Lung (tissue), 12 donors: ENCODE data around the gene RBM33. TPM values are rescaled to one million over a fixed set of nuclear protein-coding genes. Genes with fewer than 3 reads are reported as not detected.

Experiments
- ATAC-seq: fragments of 200-7000 bp; cut with Tn5 transposase; one replicate; pipeline ENCODE4 v1.9.1; 2020; ENCODE audit warnings: moderate number of reproducible peaks; ENCODE audit not compliant: insufficient read depth, low FRiP score
- DNase-seq, 3 donors: peaks; one replicate each; pipeline ENCODE4 v3.0.0-alpha.2; 2013 to 2017
- H3K27ac ChIP-seq, 2 donors: one replicate each; pipeline ENCODE4 v1.5.1; 2013; ENCODE audit warnings: mild to moderate bottlenecking in 2 of 2, moderate library complexity in 2 of 2, control low read depth in 1 of 2, inconsistent platforms in 1 of 2, low read depth in 1 of 2, low read length in 1 of 2
- H3K27me3 ChIP-seq, 3 donors: one replicate each; pipeline ENCODE4 v1.5.1; 2013; ENCODE audit warnings: low read length in 2 of 3; ENCODE audit not compliant: control insufficient read depth in 3 of 3, insufficient read depth in 3 of 3
- H3K36me3 ChIP-seq, 4 donors: one replicate each; pipeline ENCODE4 v1.5.1; 2013; ENCODE audit warnings: low read length in 4 of 4, mild to moderate bottlenecking in 1 of 4, moderate library complexity in 1 of 4; ENCODE audit not compliant: control insufficient read depth in 4 of 4, insufficient read depth in 4 of 4
- H3K4me1 ChIP-seq, 5 donors: one replicate each; pipeline ENCODE4 v1.5.1; 2013; ENCODE audit warnings: low read length in 5 of 5, mild to moderate bottlenecking in 2 of 5, moderate library complexity in 1 of 5; ENCODE audit not compliant: control insufficient read depth in 5 of 5, insufficient read depth in 5 of 5
- H3K4me3 ChIP-seq: one replicate; pipeline ENCODE4 v1.5.1; 2013; ENCODE audit warnings: mild to moderate bottlenecking, control low read depth, moderate library complexity
- H3K9ac ChIP-seq, 2 donors: one replicate each; pipeline ENCODE4 v1.5.1; 2013; ENCODE audit warnings: low read length in 2 of 2, control low read depth in 1 of 2; ENCODE audit not compliant: insufficient read depth in 1 of 2
- H3K9me3 ChIP-seq, 4 donors: one replicate each; pipeline ENCODE4 v1.5.1; 2013; ENCODE audit warnings: low read length in 3 of 4, mild to moderate bottlenecking in 1 of 4, moderate library complexity in 1 of 4; ENCODE audit not compliant: control insufficient read depth in 4 of 4, insufficient read depth in 3 of 4
- WGBS, 2 donors: extraction: QIAGEN DNeasy Blood & Tissue Kit; methylation state at CpG; one replicate each; pipeline ENCODE4 v1.1.7; 2013; 5-methylcytosine and 5-hydroxymethylcytosine counted together
- polyA plus RNA-seq, 2 donors: library from polyadenylated mRNA; stranded (reverse); fragments of 200-250 nt; gene quantifications; one replicate each; pipeline ENCODE4 v1.2.1, GENCODE V29; 2013
- total RNA-seq, 2 donors: library from RNA; depleted of rRNA in 1 of 2; stranded (reverse); fragments of >200 nt in 1 of 2; gene quantifications; one replicate each; pipeline ENCODE4 v1.2.1, GENCODE V29; 2014 to 2021
- TF ChIP-seq, protein P1 (sequence below): IDR thresholded peaks from 2 replicates; pipeline ENCODE4 v1.5.1; 2012; ENCODE audit warnings: mild to moderate bottlenecking; ENCODE audit errors: control extremely low read depth, extremely low read depth
- donor health status: control.
- donor health status: control.
- donor health status: Bipolar disorder and iron deficiency.
- donor health status: healthy.
- donor health status: DM: yes; HTN: yes; CAD: no.

Gene RBM33
- total and polyA plus RNA-seq, 4 donors, result 15.3 to 99.6 (median 43.2) TPM

DNA sequence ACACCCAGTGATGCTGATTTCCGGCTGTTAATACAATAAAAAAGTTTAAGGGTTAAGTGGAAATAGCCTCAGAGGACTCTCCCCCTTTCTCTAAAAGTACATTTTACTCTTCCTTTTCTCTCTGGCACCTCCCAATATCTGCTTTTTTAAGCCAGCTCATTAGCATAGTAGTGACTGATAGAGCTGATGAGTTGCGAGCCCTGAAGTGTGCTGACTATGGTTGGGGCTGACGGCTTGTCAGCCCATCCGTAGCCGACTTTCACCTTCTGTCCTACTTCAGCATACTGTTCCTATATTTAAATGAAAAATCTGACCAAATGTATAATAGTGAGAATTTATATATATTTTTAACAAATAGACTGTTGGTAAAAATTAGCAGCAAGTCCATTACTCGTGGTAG lies 87.8 kb downstream of the RBM33 start:
- WGBS, 2 donors, result 93 to 94% methylated on average over 6 of the region's 6 CpGs
- Histone ChIP-seq H3K4me3 (no peak overlapping the region), H3K9me3 (no peaks in the 10 kb centered on the region), H3K36me3 (peaks cover 3 to 16% (median 6%) of the 10 kb centered on the region in 4 donors), H3K4me1 (peaks cover 0 to 11% (median 2%) of the 10 kb centered on the region in 5 donors), H3K27me3 (no peaks in the 10 kb centered on the region), H3K9ac (no peak overlapping the region), H3K27ac (no peak overlapping the region)
- DNase-seq (no peak), ATAC-seq (no peak)
- TF ChIP-seq, protein P1, sequence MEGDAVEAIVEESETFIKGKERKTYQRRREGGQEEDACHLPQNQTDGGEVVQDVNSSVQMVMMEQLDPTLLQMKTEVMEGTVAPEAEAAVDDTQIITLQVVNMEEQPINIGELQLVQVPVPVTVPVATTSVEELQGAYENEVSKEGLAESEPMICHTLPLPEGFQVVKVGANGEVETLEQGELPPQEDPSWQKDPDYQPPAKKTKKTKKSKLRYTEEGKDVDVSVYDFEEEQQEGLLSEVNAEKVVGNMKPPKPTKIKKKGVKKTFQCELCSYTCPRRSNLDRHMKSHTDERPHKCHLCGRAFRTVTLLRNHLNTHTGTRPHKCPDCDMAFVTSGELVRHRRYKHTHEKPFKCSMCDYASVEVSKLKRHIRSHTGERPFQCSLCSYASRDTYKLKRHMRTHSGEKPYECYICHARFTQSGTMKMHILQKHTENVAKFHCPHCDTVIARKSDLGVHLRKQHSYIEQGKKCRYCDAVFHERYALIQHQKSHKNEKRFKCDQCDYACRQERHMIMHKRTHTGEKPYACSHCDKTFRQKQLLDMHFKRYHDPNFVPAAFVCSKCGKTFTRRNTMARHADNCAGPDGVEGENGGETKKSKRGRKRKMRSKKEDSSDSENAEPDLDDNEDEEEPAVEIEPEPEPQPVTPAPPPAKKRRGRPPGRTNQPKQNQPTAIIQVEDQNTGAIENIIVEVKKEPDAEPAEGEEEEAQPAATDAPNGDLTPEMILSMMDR, result no peak

DNA sequence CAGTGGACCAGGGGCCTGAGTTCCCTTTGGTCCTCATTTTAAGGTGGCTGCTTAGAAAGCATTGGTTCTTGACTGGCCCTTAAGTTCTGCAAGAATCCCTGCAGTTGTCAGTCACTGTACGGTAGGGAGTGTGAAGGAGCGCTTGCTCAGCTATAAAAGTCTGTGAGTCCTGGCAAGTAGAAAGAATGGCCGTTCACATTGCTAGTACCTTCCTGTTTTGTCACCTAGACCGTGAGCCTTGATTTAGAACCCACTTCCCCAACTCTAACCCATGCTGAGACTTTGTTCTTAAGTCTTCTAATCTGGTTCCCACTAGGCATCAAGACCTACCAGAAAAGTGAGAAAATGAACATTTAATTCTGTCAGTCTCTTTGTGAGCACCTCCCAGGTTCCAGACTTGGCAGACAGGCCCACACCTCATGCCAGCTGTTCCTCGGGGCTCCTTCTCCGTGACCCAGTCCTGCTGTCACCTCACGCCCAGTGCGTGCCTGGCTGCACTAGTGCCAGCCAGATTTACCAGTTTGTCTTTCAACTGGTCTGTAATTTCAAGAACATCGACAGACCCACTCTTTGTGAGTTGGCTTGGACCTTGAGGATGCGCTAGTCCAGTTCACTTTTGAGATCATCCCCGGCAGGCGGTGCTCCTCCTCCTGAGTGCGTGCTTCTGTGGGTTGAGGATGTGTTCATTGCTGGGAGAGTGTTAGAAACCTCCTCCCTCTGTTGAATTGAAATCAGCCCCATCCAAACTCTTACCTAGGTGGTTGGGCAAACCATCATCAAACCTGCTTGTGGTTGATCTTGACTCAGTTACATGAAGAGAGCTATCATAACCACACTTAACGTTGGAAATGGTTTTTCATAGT lies 89.4 kb downstream of the RBM33 start:
- H3K27ac ChIP-seq, result no peak overlapping the region
- H3K9ac ChIP-seq, result no peak overlapping the region
- H3K4me1 ChIP-seq, result no peaks in the 10 kb centered on the region
- H3K36me3 ChIP-seq, result peaks cover 3 to 20% (median 12%) of the 10 kb centered on the region in 4 donors
- no peak overlapping the region for H3K4me3 ChIP-seq
- WGBS, 2 donors, result 80 to 84% methylated on average over 14 of the region's 14 CpGs
- H3K9me3 ChIP-seq, result no peaks in the 10 kb centered on the region
- no peak for ATAC-seq
- no peak for DNase-seq
- TF ChIP-seq, protein P1, result no peak
- no peaks in the 10 kb centered on the region for H3K27me3 ChIP-seq

DNA sequence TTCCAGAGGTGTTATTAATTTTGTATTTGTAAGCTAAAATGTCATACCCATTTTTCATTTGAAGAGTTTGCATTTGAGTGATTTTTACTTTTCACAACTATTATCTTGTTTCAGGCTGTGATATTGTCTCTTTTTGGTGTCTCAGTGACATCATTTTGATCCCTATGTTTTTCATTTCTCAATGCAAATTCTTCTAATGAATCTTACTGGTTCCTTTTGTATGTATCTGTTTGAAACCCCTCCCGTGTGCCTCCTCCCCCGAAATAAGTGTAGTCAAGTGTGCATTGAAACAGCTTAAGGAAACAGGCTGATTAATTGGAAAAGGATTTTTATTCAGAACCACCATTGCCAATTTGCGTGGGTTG lies 90.0 kb downstream of the RBM33 start:
- Histone ChIP-seq H3K36me3 (peaks cover 3 to 20% (median 12%) of the 10 kb centered on the region in 4 donors), H3K9ac (no peak overlapping the region), H3K27ac (no peak overlapping the region), H3K4me1 (no peaks in the 10 kb centered on the region), H3K27me3 (no peaks in the 10 kb centered on the region), H3K9me3 (no peaks in the 10 kb centered on the region), H3K4me3 (no peak overlapping the region)
- TF ChIP-seq, protein P1, result no peak
- ATAC-seq (no peak), DNase-seq (no peak)
- WGBS, 2 donors, result 86% methylated on average over 3 of the region's 3 CpGs
